NB4 (cell line): ENCODE data around the gene LMO7.
"Not testable (repeated sequence)": the region's sequence is repeated elsewhere in the genome, so short reads cannot be mapped to it uniquely, and the experiment has no call there.

ENCODE experiments used
- DNase-seq: peaks from one replicate; pipeline ENCODE4 v3.0.0; 2010; ENCODE audit warnings: low read depth
- H3K4me3 ChIP-seq: one replicate; pipeline ENCODE4 v1.5.1; 2011; ENCODE audit warnings: mild to moderate bottlenecking, low read depth, low read length, moderate library complexity
- CTCF ChIP-seq: IDR thresholded peaks from one replicate; pipeline ENCODE4 v1.5.1; 2012; ENCODE audit warnings: low read depth, low read length
- MAX ChIP-seq: IDR thresholded peaks from 2 replicates; pipeline ENCODE4 v1.6.1; 2011; ENCODE audit warnings: low read depth, low read length
- MYC ChIP-seq: IDR thresholded peaks from 2 replicates; pipeline ENCODE4 v1.6.1; 2011; ENCODE audit warnings: low read depth, low read length
- POLR2A ChIP-seq: IDR thresholded peaks from 2 replicates; pipeline ENCODE4 v1.6.1; 2011; ENCODE audit warnings: mild to moderate bottlenecking; ENCODE audit not compliant: insufficient read length; ENCODE audit errors: extremely low read depth

Gene LMO7

GRCh38 chr13:75736173-75736572 lies 100.0 kb downstream of the LMO7 start:
- DNase-seq = no peak
- TF ChIP-seq CTCF (no peak), MAX (no peak), POLR2A (no peak), MYC (no peak)
- no peak overlapping the region for H3K4me3 ChIP-seq

GRCh38 chr13:75738841-75739240 lies 102.7 kb downstream of the LMO7 start:
- no peak for TF ChIP-seq MAX
- TF ChIP-seq MYC = no peak
- no peak for TF ChIP-seq POLR2A
- TF ChIP-seq CTCF = no peak
- no peak overlapping the region for H3K4me3 ChIP-seq
- DNase-seq = no peak

- no peak for TF ChIP-seq MYC
- no peak for TF ChIP-seq CTCF
- no peak for TF ChIP-seq MAX
- TF ChIP-seq POLR2A = no peak
- no peak overlapping the region for H3K4me3 ChIP-seq
Observed at GRCh38 chr13:75739244-75739868, 103.2 kb downstream of the LMO7 start.

GRCh38 chr13:75740031-75740430 lies 103.9 kb downstream of the LMO7 start:
- no peak for TF ChIP-seq CTCF
- no peak for TF ChIP-seq POLR2A
- TF ChIP-seq MYC = no peak
- TF ChIP-seq MAX = no peak
- H3K4me3 ChIP-seq = no peak overlapping the region
- DNase-seq = no peak

More at GRCh38 chr13:75739244-75739868, 103.2 kb downstream of the LMO7 start:
- DNase-seq = no peak

- not testable (repeated sequence) for H3K4me3 ChIP-seq, DNase-seq
Observed at GRCh38 chr13:75743072-75743471, 106.9 kb downstream of the LMO7 start.

GRCh38 chr13:75744127-75744526 lies 108.0 kb downstream of the LMO7 start:
- no peak for TF ChIP-seq MAX
- TF ChIP-seq CTCF = no peak
- TF ChIP-seq POLR2A = no peak
- no peak for TF ChIP-seq MYC
- DNase-seq = no peak
- no peak overlapping the region for H3K4me3 ChIP-seq
